Measurements from ENCODE around the gene NR2E1.

NR2E1 gene

GRCh38 chr6:108209738-108210137 is 43.9 kb downstream of the NR2E1 start:
- no peak for DNase-seq (ENCODE audit: low spot score)

- DNase-seq (ENCODE audit: low spot score): no peak
Measured at GRCh38 chr6:108210556-108210955, 44.7 kb downstream of the NR2E1 start.

GRCh38 chr6:108211671-108212070 is 45.8 kb downstream of the NR2E1 start:
- no peak for DNase-seq (ENCODE audit: low spot score)

GRCh38 chr6:108222064-108222463 is 56.2 kb downstream of the NR2E1 start:
- DNase-seq (ENCODE audit: low spot score): no peak

- DNase-seq (ENCODE audit: low spot score): no peak
Measured at GRCh38 chr6:108222504-108222903, 56.7 kb downstream of the NR2E1 start.

GRCh38 chr6:108227290-108227689 is 61.5 kb downstream of the NR2E1 start:
- no peak for DNase-seq (ENCODE audit: low spot score)

GRCh38 chr6:108228416-108228815 is 62.6 kb downstream of the NR2E1 start:
- DNase-seq (ENCODE audit: low spot score): no peak

GRCh38 chr6:108235127-108235526 is 69.3 kb downstream of the NR2E1 start:
- DNase-seq (ENCODE audit: low spot score): no peak

- no peak for DNase-seq (ENCODE audit: low spot score)
Measured at GRCh38 chr6:108236791-108237190, 71.0 kb downstream of the NR2E1 start.

GRCh38 chr6:108238322-108238721 is 72.5 kb downstream of the NR2E1 start:
- DNase-seq (ENCODE audit: low spot score): no peak

Data from CD4-positive, alpha-beta T cell treated with Interleukin-6 at 100 ng/mL for 8 hours (primary cell).